Adrenal gland (tissue), 5 donors: ENCODE results near the gene UHMK1.

Experiments used
- POLR2A ChIP-seq, 2 donors: fragments of 450-650 bp; IDR thresholded peaks; one replicate each; pipeline ENCODE4 v1.6.1; 2017; ENCODE audit warnings: antibody characterized with exemption in 2 of 2, mild to moderate bottlenecking in 2 of 2, moderate library complexity in 1 of 2
- TF ChIP-seq, protein P1 (sequence below), 6 experiments: fragments of 450-650 bp in 4 of 6; fragments of 200-600 bp in 2 of 6; sonication (generic) in 1 of 6; IDR thresholded peaks; 1 replicate in 5 of 6; 2 replicates in 1 of 6; pipeline versions ENCODE4 v1.5.1 to v1.8.0; 2016 to 2021; ENCODE audit warnings: antibody characterized with exemption in 6 of 6, mild to moderate bottlenecking in 2 of 6, moderate library complexity in 1 of 6
- donor health status: DM: no; HTN: no; CAD: no.

DNA sequence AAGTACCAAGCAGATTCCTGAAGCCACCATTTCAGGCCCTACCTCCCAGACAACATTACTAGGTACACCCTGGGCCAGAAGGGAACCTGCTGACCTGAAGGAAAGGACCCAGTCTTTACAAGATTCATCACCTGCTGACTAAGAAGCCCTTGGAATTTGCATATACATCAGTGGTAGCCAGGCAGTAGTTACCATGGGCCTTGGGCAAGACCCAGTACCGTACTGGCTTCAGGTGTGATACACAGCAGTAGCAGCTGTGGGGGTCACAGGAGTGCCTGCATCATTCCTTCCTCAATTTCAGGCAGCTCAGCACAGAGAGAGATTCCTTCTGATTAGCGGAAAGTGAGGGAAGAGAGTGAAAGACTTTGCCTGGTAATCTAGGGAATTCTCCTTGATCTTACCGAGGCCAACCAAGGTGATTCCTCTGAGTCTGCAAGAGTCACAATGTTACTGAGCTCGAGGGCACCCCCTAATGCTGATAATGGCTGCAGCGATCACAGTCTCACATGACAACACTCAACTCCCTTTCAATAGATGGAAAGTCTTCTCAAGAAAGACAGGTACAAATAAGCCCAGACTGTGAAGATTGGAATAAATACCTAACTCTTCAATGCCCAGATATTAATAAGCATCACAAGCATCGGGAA is 22.0 kb upstream of the UHMK1 start:
- TF ChIP-seq, protein P1, sequence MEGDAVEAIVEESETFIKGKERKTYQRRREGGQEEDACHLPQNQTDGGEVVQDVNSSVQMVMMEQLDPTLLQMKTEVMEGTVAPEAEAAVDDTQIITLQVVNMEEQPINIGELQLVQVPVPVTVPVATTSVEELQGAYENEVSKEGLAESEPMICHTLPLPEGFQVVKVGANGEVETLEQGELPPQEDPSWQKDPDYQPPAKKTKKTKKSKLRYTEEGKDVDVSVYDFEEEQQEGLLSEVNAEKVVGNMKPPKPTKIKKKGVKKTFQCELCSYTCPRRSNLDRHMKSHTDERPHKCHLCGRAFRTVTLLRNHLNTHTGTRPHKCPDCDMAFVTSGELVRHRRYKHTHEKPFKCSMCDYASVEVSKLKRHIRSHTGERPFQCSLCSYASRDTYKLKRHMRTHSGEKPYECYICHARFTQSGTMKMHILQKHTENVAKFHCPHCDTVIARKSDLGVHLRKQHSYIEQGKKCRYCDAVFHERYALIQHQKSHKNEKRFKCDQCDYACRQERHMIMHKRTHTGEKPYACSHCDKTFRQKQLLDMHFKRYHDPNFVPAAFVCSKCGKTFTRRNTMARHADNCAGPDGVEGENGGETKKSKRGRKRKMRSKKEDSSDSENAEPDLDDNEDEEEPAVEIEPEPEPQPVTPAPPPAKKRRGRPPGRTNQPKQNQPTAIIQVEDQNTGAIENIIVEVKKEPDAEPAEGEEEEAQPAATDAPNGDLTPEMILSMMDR (IDR thresholded peaks at IDR 0.05), result no peak
- TF ChIP-seq POLR2A (IDR thresholded peaks at IDR 0.05), result no peak
